Measurements from ENCODE around the gene EVC.
"Not testable (repeated sequence)": the region's sequence is repeated elsewhere in the genome, so short reads cannot be mapped to it uniquely, and the experiment has no call there.

EVC gene

DNA sequence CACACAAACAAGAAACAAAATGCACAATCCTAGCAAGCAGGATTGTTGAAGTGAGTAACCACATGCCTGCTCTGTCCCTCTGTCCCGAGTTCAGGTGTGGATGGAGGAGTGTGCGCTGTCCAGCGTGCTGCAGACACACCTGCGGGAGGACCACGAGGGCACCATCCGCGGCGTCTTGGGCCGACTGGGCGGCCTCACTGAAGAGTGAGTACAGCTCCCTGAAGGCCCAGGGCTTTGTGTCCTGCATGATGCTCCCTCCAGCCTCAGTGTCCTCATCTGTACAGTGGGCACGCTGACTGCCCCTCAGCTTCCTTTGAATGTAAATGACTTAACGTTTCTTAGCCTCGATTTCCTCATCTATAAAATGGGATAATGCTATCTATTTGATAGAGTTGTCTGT is 82.5 kb downstream of the EVC start:
- FAIRE-seq = no peak

DNA sequence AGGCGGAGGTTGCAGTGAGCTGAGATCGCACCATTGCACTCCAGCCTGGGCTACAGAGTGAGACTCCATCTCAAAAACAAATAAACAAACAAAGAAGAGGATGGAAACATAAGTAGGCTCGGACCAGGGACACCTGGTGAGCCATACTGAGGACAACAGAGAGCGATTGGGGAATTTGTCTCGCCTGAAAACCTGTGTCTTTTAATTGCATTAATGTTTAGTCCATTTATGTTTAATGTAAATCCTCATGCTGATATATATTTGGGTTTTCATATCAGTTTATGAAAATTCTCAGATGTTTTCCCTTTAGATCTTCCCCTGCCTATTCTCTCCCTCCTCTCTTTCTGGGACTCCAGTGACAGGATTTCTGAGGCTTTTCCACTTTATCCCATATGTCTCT is 84.6 kb downstream of the EVC start:
- FAIRE-seq = no peak

DNA sequence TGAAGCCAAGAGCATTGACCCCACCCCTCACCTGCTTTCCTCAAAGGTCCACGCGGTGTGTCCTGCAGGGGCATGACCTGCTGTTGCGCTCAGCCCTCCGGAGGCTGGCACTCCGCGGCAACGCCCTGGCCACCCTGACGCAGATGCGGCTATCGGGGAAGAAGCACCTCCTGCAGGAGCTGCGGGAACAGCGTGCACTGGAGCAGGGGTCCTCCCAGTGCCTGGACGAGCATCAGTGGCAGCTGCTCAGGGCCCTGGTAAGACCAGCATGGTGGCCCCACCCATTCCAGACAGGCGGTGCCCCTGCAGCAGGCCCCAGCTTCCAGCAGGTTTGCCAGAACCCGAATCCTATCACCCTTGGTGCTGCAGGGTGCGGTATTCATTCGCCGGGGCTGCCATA is 86.0 kb downstream of the EVC start:
- no peak for FAIRE-seq

DNA sequence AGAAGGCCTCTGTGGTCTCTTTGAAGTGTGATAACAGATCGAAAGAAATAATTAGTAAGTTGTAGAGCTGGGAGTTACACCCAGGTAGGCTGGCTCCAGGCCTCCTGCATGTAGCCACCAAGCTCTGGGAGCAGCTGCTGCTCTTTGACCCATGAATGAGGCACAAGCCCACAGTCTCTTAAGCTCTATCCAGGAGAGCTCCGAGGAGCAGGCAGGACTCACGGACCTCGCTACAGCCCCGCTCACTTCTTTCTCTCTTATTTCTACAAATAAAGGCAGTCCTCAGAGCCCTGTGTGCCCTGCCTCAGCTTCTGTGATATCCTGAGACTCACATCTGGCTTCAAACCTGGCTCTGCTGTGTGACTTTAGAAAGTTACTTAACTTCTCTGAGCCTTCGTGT is 86.9 kb downstream of the EVC start:
- no peak for FAIRE-seq

DNA sequence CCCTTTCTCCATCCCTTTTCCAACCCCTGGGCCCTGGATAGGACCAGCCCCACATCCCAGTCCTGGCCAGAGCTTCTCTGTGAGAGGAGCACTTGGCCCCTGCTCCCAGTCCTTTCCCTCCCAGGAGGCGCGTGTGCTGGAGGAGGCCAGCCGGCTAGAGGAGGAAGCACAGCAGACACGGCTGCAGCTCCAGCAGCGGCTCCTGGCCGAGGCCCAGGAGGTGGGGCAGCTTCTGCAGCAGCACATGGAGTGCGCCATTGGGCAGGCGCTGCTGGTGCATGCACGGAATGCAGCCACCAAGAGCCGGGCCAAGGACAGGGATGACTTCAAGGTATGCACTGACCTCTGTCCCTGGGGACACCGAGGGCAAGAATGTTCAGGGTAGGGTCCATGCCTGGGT is 87.5 kb downstream of the EVC start:
- FAIRE-seq = no peak

DNA sequence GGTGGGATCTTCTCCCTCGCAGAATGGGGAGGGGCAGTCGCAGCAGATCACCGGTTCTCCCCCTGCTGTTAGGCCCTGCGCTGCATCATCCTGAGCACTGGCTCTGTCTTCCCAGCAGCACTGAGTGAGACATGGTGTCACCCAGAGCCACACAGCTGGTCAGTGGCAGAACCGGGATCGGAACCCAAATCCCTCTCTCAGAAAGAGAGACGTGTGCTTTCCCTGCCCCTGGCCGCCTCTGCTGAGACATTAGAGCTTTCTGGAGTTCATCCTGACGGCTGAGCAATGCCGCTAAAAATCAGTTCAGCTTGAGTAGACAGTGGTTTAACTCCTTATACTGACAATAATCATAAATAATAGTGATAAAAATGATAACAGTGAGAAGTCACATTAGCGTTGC is 87.9 kb downstream of the EVC start:
- FAIRE-seq = no peak

DNA sequence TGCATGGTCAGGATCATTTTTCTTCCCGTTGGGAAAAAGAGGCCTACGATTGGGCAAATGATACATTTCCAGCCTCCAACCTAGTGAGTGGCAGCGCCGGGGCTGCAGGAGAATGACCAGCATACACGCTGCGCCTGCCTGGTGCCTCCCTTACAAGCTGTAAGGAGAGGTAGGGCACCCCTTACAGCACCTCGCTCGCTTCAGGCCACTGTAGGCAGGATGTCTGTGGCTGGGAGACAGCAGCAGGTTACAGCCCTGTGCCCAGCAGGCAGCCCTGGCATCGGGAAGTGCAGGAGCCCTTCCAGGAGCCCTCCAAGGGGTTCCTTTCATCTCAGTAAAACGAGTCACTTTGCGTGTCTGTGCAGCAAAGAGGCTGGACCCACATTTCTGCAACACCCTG is 88.4 kb downstream of the EVC start:
- FAIRE-seq = no peak

DNA sequence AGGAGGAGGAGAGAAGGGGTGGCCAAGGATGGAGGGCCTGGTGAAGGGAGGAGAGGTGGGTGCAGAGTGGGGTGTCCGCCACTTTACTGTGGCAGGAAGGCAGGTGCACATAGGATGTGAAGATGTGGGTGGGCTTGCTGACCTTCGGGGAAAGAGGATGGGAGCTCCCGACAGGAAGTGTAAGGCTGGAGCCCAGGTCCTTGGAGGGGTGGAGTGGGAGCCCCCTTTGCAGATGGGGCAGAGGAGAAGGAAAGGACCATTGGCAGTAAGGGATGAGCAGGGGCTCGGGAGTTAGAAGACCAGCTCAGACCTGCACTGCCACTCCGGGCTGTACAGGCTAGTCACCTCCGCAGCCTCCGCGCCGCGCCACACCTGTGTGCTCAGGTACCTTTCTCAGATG is 89.5 kb downstream of the EVC start:
- FAIRE-seq = no peak

DNA sequence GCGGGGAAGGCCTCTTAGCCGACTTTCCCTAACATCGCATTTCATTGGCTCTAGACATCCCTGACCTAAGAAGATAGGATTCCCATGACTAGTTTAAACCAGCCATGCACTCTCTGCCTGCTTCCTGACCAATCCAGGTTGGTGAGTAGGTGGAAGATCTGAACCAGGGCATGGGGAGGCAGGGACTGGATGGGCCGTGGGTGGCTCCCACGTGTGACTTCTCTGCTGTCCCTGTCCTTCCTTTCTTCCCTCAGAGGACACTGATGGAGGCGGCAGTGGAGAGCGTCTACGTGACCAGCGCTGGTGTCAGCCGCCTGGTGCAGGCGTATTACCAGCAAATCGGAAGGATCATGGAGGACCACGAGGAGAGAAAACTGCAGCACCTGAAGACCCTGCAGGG is 90.7 kb downstream of the EVC start:
- no peak for FAIRE-seq

DNA sequence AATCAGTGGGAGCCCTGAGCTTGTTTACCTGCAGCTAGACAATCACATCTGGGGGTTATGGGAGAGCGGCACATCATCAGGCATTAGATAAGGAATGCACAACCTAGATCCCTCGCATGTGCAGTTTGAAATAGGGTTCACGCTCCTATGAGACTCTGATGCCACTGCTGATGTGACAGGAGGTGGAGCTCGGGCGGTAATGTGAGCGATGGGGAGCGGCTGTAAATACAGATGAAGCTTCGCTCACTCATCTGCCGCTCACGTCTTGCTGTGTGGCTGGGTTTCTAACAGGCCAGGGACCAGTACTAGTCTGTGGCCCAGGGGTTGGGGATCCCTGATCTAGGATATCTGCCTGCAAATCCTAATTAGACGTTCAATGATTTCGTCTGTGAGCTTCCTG is 91.6 kb downstream of the EVC start:
- FAIRE-seq = no peak

DNA sequence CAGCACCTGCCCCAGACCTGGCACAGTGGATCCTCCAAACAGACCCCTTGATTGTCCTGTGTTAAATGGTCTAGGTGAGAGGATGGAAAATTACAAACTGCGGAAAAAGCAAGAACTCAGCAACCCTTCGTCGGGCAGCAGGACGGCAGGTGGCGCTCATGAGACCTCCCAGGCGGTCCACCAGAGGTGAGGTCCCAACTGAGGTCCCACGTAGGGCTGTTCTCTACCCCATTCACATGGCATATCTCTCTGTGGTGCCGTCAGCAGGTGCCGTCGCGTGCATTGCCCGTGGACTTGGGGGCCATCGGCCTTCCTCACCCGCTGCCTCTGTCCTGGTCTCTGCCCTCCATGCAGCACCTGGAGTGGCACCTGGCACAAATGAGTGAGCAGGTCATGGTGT is 93.7 kb downstream of the EVC start:
- no peak for FAIRE-seq

DNA sequence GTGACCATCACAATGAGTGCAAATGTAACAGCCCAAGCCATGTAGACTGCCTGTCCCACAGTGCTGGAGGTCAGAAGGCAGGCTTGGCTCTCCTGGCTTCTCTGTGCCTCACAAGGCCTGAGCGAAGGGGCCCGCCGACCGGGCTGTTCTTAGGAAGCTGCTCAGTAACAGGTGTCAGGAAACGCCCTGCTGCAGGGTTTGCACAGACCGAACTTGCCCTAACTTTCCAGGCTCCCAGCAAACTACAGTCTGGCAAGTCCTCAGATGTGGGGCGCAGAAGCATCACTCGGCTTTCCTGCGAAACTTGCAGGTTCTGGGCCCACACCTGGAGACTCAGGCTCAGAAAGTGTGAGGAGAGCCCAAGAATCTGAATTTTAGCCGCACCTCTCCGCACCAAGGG is 94.3 kb downstream of the EVC start:
- FAIRE-seq = no peak

DNA sequence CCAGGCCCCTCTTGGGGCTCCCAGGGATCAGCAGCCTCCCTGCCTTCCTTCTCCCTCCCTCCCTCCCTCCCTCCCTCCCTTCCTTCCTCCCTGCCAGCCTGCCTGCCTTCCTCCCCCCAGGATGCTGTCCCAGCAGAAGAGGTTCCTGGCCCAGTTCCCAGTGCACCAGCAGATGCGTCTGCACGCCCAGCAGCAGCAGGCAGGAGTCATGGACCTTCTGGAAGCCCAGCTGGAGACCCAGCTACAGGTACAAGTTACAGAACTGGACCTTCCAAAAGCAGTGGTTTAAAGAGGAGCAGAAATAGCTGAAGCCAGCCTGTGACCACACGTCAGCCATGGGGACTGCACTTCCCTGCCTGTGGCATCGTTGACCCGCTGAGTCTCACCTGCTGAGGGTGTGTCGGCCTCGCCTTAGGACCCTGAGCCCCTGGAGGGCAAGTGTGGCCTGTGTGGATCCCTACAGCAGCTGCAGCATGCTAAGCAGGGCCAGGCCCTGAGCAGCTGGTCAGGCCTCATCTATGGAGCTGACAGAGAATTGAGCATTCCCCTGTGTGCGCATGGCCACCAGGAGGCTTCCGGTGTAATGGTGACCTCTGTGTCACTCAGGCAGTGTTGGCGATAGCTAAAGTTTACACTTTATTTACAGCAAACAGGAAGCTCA is 97.2 kb downstream of the EVC start:
- no peak for FAIRE-seq

DNA sequence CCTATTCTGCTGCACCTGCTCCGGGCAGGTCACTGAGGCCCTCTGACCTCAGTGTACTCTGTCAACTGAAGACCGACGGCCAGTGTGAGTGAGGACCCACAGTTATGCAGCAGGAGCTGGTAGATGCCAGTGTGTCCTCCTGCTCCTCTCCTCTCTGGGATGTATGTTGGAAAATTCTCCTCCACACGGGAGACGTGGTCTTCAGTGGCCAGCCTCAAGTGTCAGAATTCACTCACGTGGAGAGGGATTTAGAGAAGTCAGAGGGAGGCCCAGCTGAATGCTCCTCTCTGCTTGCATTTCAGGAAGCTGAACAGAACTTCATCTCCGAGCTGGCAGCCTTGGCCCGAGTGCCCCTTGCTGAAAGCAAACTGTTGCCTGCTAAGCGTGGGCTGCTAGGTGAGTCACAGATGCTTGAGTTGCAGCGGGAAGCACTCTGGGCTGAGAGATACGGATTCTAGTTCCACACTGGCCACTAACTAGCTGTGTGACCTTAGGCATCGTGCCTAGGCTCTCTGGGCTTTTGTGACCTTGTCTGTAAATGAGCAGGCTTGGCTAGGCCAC is 98.3 kb downstream of the EVC start:
- no peak for FAIRE-seq

DNA sequence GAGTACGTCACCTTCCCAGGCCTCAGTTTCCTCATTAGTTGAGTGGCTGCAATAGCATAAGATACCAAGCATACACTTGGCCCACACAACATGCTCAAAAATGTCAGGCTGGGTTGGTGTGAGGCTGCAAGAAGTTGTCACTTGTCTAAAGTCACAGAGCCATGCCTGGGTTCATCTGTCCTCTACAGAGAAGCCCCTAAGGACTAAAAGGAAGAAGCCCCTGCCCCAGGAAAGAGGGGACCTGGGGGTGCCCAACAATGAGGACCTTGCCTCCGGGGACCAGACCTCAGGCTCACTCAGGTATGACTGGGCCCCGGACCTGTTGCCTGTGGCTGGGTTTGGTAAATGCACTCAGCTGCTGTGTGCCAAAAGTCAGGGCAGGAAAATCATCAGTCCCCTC is 99.2 kb downstream of the EVC start:
- FAIRE-seq = no peak

DNA sequence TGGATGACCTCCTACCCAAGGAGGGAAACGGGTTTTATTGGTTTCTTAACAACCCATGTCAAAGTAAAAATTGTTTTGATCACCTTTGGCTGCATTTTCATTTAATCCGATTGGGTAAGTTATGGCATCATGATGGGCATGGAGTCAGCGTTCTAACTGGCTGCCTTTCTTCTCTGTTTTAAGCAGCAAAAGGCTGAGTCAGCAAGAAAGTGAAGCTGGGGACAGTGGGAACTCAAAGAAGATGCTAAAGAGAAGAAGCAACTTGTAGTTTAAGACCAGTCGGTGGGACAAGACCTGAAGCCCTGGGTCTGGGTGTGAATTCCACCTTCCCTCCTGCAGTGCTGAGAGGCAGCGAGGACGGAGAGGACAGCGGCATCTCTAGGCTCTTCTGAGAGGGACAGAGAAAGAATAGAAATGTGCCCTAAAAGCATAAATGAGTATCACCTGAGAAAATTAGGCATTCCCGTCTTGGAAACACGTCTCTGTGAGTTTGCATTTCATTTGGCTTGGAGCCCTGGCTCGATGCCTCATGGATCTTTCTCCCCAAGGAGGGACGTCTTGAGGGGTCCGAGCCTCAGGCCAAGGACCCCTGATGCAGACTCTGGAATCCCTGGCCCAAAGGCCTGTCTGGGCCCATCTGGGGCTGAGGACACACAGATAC is 99.9 kb downstream of the EVC start:
- FAIRE-seq = no peak

DNA sequence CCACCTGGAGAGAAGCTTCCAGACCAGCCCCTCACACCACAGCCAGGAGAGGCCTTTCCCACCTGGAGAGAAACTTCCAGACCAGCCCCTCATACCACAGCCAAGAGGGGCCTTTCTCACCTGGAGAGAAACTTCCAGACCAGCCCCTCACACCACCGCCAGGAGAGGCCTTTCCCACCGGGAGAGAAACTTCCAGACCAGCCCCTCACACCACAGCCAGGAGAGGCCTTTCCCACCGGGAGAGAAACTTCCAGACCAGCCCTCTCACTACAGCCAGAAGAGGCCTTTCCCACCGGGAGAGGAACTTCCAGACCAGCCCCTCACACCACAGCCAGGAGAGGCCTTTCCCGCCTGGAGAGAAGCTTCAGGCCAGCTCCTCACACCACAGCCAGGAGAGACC is 101.1 kb downstream of the EVC start:
- FAIRE-seq = not testable (repeated sequence)

DNA sequence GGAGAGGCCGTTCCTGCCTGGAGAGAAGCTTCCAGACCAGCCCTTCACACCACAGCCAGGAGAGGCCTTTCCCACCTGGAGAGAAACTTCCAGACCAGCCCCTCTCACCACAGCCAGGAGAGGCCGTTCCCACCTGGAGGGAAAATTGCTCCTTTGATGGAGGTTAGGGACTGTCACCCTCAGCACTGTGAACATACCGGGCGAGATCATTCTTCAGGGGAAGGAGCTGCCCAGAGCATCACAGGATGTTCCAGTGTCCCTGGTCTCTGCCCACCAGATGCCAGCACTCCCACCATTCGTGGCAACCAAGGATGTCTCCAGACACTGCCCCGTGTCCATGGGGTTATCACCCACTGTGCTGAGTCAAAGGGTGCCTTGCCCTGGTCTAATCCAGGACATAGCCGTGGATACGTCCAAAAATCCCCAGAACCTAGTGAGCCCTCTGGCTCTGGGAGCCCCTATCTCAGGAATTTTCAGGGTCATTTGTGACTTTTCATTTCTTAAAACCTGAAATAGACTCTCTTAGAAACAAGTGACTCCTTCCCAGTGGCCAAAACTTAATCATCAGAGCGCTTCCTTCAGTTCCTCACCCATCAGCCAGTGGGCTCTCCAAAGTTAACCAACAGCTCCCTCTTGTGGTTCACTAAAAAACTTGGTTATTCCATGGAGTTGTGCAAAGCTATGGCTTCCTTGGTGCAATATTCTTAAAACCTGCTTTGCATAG is 101.7 kb downstream of the EVC start:
- FAIRE-seq = peak; percentile 89

DNA sequence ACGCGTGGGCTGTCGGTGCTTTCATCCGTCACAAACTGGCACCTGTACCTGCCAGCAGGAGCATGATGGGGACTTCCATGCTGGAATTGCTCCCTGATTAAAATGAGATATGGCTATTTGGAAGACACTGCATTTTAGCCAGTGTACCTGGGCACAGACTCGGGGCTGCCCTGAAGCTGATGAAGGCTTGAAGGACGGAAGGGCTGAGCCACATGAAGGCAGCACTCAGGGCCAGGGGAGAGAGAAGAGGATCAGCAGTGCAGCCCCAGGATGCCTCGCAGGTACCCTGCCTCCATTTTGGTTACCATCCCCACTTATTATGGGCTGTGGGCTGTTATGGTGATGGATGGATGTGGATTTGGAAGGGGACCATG is 102.9 kb downstream of the EVC start:
- no peak for FAIRE-seq

DNA sequence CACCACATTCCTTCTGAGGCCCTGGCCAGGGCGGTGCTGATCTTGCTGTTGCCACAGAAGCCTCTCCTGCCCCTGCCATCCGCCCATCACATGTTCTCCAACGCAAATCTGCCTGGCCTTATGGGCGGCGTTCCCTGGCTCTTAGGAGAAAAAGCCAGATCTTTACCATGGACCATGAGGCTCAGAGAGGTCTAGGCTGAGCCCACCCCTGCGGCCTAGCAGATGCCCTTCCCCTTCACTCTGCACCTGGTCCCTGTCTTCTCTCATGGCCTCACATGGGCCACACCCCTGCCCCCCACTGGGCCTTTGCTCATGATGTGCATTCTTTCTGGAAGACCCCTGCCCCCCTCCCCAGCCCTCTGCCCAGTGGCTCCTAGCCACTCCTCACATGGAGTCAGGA is 103.4 kb downstream of the EVC start:
- FAIRE-seq = no peak

DNA sequence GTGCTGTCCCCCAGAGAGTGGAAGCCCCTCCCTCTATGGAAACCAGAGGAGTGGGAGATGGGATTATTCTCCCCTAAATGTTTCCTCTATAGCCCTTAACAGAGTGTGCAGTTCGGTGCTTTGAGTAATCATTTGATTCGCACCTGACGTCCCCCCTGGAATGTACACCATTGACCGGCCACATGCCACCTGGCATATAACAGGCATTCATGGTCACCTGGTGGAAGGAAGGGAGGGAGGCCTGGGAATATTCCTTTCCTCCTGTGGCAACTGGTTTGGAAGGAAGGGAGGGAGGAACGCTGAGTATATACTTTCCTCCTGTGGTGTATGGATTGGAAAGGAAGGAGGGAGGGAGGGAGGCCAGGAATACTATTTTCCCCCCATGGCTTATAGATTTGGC is 104.6 kb downstream of the EVC start:
- FAIRE-seq = no peak

DNA sequence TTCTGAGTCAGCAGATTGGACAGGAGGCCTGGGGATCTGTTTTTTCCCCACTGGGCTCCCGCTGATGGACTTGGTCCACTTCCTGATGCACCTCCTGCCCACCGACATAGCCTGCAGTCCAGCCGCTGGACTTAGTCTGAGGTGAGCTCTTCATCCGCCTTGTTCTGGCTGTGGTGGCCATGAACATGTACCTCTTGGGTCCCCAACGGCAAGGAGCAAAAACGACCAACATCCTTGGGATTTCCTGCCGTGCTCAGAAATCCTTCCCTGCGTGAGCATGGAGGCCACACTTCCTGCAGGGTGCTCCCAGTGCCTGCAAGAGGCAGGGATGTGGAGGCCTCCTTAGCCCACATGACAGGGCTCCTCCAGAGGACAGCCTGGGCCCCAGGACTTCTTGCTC is 105.1 kb downstream of the EVC start:
- no peak for FAIRE-seq

DNA sequence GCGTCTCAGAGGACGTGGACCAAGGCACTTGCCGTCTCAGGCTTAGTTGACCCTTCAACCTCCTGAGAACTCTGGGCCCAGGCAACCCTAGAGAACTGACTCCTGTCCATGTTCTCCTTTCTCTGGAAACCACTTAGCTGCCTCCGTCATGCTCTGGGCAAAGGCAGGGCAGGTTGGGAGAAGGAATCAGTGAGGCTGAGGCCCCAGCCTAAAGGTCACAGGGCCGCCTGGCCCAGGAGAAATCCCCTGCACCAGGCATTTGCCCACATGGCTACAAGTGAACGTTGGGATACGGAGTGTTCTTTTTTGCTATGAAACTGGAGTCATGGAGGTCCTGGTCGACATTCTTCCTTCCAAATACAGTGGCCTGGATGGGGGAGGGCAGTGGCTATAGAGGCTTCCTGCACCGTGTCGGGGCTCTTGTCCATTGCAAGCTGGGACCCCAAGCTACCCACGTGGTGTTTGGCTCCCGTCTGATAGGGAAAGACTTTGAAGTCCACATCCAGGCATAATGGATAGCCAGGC is 105.9 kb downstream of the EVC start:
- no peak for FAIRE-seq
